Stomach smooth muscle (tissue), 2 donors: ENCODE data around the gene PRKAR1B.
"Not testable (repeated sequence)": the region's sequence is repeated elsewhere in the genome, so short reads cannot be mapped to it uniquely, and the experiment has no call there.

Experiments
- H3K27ac ChIP-seq: one replicate; pipeline ENCODE4 v1.7.0; 2013; ENCODE audit warnings: mild to moderate bottlenecking, low read length, inconsistent platforms
- H3K27me3 ChIP-seq, 2 donors: one replicate each; pipeline ENCODE4 v1.7.0; 2013; ENCODE audit warnings: low read length in 2 of 2; ENCODE audit not compliant: insufficient read depth in 2 of 2, control insufficient read depth in 1 of 2
- H3K36me3 ChIP-seq, 2 donors: one replicate each; pipeline ENCODE4 v1.7.0; 2013; ENCODE audit warnings: low read length in 2 of 2; ENCODE audit not compliant: control insufficient read depth in 2 of 2, insufficient read depth in 2 of 2
- H3K4me1 ChIP-seq: one replicate; pipeline ENCODE4 v1.7.0; 2013; ENCODE audit warnings: low read length; ENCODE audit not compliant: control insufficient read depth, insufficient read depth
- H3K4me3 ChIP-seq, 2 donors: one replicate each; pipeline ENCODE4 v1.7.0; 2013; ENCODE audit warnings: low read length in 2 of 2
- H3K9ac ChIP-seq, 2 donors: one replicate each; pipeline ENCODE4 v1.7.0; 2013; ENCODE audit warnings: low read length in 2 of 2, mild to moderate bottlenecking in 1 of 2
- H3K9me3 ChIP-seq, 2 donors: one replicate each; pipeline ENCODE4 v1.7.0; 2013; ENCODE audit warnings: low read length in 2 of 2; ENCODE audit not compliant: control insufficient read depth in 2 of 2
- donor health status: healthy.
- donor health status: Pancreatic carcinoma.

The PRKAR1B gene

DNA sequence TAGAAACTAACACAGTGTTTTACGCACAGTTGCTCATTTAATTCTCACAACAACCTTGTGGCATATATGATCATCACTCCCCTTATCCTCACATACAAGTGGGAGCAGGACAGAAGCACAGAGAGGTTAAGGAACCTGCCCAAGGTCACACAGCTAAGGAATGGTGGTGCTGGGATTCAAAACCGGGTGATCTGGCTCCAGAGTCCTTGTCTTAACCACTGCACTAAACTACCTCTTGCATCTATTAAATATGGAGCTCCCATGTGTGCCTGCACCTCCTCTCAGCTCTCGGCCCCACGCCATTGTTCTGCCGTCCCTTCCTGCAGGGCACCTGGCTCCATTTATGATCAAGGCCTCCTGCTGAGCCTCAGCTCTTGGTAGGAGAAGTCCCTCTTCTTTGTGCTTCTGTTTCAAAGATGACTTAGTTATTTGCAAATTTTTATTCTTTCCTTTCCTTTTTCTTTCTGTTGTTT lies 107.7 kb downstream of the PRKAR1B start:
- Histone ChIP-seq H3K27me3 (no peaks in the 10 kb centered on the region), H3K9ac (no peak overlapping the region), H3K4me1 (no peaks in the 10 kb centered on the region), H3K36me3 (no peaks in the 10 kb centered on the region), H3K27ac (no peak overlapping the region), H3K4me3 (no peak overlapping the region), H3K9me3 (peaks cover 3 to 13% of the 10 kb centered on the region in 2 donors)

- Histone ChIP-seq H3K4me3 (no peak overlapping the region), H3K27ac (no peak overlapping the region), H3K36me3 (no peaks in the 10 kb centered on the region), H3K9ac (no peak overlapping the region), H3K4me1 (no peaks in the 10 kb centered on the region), H3K9me3 (peaks cover 3 to 13% of the 10 kb centered on the region in 2 donors), H3K27me3 (no peaks in the 10 kb centered on the region)
Measured at GRCh38 chr7:618539-619367, 108.3 kb downstream of the PRKAR1B start.

- Histone ChIP-seq H3K9me3 (peaks cover 3 to 13% of the 10 kb centered on the region in 2 donors), H3K36me3 (no peaks in the 10 kb centered on the region), H3K4me1 (no peaks in the 10 kb centered on the region), H3K27ac (no peak overlapping the region), H3K27me3 (no peaks in the 10 kb centered on the region), H3K9ac (no peak overlapping the region), H3K4me3 (no peak overlapping the region)
Measured at GRCh38 chr7:617614-618538, 109.2 kb downstream of the PRKAR1B start.

- no peaks in the 10 kb centered on the region for H3K27me3 ChIP-seq
- H3K9me3 ChIP-seq = no peaks in the 10 kb centered on the region
- H3K4me3 ChIP-seq = no peak overlapping the region
- no peak overlapping the region for H3K27ac ChIP-seq
- H3K36me3 ChIP-seq = no peaks in the 10 kb centered on the region
- no peak overlapping the region for H3K9ac ChIP-seq
- no peaks in the 10 kb centered on the region for H3K4me1 ChIP-seq
Measured at GRCh38 chr7:613442-614140, 113.5 kb downstream of the PRKAR1B start.

DNA sequence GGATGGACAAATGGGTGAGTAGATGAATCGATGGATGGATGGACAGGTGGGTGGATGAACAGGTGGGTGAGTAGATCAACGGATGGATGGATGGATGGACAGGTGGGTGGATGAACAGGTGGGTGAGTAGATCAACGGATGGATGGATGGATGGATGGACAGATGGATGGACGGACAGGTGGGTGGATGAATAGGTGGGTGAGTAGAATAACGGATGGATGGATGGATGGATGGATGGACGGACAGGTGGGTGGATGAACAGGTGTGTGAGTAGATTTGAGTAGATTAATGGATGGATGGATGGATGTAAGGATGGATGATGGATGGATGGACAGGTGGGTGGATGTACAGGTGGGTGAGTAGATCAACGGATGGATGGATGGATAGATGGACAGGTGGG lies 115.2 kb downstream of the PRKAR1B start:
- not testable (repeated sequence) for H3K27me3 ChIP-seq, H3K36me3 ChIP-seq

DNA sequence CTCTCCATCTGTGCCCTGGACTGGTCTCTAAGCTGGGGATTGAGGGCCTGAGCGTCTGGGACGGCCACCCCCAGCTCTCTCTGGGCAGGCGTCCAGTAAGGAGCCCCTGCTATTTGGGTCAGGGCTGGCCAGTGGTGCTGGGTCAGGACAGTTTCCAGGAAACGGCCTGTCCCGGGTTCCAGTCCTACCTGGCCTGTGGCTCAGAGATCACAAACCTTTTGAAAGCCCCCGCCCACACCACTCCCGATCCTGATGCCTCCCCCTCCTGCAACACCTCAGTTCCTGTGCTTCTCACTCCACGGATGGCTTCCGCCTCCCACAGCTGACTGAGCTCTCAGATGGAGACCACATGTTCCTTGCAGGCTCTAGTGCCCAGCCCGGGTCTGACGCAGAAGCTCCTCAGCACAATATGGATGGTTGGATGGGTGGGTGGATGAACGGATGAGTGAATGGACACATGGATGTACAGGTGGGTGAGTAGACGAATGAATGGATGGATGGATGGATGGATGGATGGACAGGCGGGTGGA lies 115.7 kb downstream of the PRKAR1B start:
- Histone ChIP-seq H3K36me3 (no peaks in the 10 kb centered on the region), H3K4me3 (no peak overlapping the region), H3K9ac (peak overlapping the region in 1 of 2 donors; percentile 13), H3K27me3 (no peaks in the 10 kb centered on the region), H3K27ac (no peak overlapping the region), H3K4me1 (peaks cover 5% of the 10 kb centered on the region), H3K9me3 (no peaks in the 10 kb centered on the region)

More for the DNA sequence above, 115.2 kb downstream of the PRKAR1B start:
- not testable (repeated sequence) for H3K4me3 ChIP-seq, H3K9ac ChIP-seq, H3K4me1 ChIP-seq, H3K9me3 ChIP-seq, H3K27ac ChIP-seq

DNA sequence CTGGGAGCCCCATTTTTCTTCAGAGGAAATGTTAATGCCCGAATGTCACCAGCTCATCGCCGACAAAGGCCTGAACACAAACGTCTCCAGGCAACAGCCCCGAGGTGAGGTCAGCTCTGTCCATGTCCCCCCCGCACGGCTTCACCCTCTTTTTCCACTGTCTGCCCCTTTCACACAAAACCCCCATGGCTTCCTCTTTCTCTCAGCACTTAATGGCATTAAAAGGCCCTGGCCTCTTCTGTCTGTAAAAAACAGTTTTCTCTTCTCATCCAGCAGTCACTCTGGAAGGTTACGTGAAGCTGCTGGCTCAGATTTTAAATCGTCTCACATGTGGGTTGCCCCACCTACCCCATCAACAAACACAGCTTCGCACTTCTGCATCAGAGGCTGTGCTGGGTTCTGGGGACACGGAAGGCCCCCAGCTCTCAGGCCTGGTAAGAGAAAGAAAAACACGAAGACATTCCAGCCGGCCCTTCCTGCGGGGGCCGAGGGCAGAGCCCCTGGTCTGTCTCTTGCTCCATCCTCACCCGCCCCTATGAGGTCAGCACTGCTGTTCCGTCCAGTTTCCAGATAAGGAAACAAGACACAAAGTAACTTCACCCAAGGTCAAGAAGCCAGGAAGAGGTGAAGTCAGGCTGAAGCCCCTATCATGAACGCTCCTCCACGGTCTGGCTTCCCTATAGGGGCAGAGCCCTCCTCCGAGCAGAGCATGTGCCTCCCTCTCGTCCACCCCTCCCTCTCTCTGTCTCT lies 116.4 kb downstream of the PRKAR1B start:
- Histone ChIP-seq H3K9ac (peak overlapping the region in 1 of 2 donors; percentile 13), H3K27ac (no peak overlapping the region), H3K4me1 (peaks cover 5% of the 10 kb centered on the region), H3K27me3 (no peaks in the 10 kb centered on the region), H3K4me3 (no peak overlapping the region), H3K36me3 (no peaks in the 10 kb centered on the region), H3K9me3 (no peaks in the 10 kb centered on the region)

GRCh38 chr7:610141-610530 lies 116.9 kb downstream of the PRKAR1B start:
- Histone ChIP-seq H3K27ac (no peak overlapping the region), H3K4me1 (peaks cover 5% of the 10 kb centered on the region), H3K9ac (no peak overlapping the region)

GRCh38 chr7:609365-609764 lies 117.7 kb downstream of the PRKAR1B start:
- Histone ChIP-seq H3K27ac (no peak overlapping the region), H3K4me3 (no peak overlapping the region), H3K9ac (no peak overlapping the region), H3K27me3 (no peaks in the 10 kb centered on the region), H3K9me3 (no peaks in the 10 kb centered on the region), H3K4me1 (peaks cover 5% of the 10 kb centered on the region), H3K36me3 (peaks cover 0 to 2% of the 10 kb centered on the region in 2 donors)

More at GRCh38 chr7:610141-610530, 116.9 kb downstream of the PRKAR1B start:
- no peak overlapping the region for H3K4me3 ChIP-seq
- H3K36me3 ChIP-seq = no peaks in the 10 kb centered on the region
- H3K27me3 ChIP-seq = no peaks in the 10 kb centered on the region
- H3K9me3 ChIP-seq = no peaks in the 10 kb centered on the region
